Measurements from ENCODE around the gene MRM3.
"Not testable (repeated sequence)": the region's sequence is repeated elsewhere in the genome, so short reads cannot be mapped to it uniquely, and the experiment has no call there.

DNA sequence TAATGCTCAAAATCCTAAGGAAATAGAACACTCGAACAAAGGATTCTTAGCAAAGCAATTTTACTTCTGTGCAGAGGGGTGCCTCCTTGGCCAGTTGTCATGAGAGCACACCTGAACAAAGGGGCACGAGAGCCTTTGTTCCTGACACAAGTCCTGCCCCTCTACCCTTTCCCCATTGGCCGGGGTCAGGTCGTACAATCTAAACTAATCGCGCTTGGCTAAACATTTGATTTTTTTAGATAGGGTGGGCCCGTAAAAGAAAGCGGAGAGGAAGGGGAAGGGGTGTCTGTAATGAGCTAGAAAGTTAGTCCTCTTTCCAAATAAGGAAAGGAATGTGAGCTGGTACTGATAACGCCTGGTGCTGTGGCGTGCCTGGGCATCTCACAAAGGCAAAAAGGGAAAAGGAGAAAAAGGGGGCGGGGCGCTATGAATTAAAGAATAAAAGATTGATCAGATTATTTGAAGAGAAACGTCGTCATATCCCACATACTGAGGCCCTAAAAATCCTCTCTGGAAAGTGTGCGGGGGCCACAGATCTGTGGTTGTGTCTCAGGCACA, 26.1 kb upstream of the MRM3 start:
- not testable (repeated sequence) for TF ChIP-seq EZH2phosphoT487 (IDR thresholded peaks at IDR 0.05; ENCODE audit: borderline replicate concordance, low read length)
- TF ChIP-seq, protein P1, sequence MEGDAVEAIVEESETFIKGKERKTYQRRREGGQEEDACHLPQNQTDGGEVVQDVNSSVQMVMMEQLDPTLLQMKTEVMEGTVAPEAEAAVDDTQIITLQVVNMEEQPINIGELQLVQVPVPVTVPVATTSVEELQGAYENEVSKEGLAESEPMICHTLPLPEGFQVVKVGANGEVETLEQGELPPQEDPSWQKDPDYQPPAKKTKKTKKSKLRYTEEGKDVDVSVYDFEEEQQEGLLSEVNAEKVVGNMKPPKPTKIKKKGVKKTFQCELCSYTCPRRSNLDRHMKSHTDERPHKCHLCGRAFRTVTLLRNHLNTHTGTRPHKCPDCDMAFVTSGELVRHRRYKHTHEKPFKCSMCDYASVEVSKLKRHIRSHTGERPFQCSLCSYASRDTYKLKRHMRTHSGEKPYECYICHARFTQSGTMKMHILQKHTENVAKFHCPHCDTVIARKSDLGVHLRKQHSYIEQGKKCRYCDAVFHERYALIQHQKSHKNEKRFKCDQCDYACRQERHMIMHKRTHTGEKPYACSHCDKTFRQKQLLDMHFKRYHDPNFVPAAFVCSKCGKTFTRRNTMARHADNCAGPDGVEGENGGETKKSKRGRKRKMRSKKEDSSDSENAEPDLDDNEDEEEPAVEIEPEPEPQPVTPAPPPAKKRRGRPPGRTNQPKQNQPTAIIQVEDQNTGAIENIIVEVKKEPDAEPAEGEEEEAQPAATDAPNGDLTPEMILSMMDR (IDR thresholded peaks at IDR 0.05; ENCODE audit: low read depth, low read length, poor library complexity, severe bottlenecking), result not testable (repeated sequence)

Data from DOHH2 (cell line).